Stimulated activated CD8-positive, alpha-beta memory T cell treated with anti-CD3 and anti-CD28 coated beads, Interleukin-12 subunit alpha, Interleukin-12 subunit beta, amount 100 ng/mL, for 1 hour (primary cell): ENCODE results near the gene NELL1.

Experiments used
- DNase-seq: peaks from one replicate; pipeline ENCODE4 v3.0.0-alpha.2; 2020; ENCODE audit warnings: low read depth

Gene NELL1

DNA sequence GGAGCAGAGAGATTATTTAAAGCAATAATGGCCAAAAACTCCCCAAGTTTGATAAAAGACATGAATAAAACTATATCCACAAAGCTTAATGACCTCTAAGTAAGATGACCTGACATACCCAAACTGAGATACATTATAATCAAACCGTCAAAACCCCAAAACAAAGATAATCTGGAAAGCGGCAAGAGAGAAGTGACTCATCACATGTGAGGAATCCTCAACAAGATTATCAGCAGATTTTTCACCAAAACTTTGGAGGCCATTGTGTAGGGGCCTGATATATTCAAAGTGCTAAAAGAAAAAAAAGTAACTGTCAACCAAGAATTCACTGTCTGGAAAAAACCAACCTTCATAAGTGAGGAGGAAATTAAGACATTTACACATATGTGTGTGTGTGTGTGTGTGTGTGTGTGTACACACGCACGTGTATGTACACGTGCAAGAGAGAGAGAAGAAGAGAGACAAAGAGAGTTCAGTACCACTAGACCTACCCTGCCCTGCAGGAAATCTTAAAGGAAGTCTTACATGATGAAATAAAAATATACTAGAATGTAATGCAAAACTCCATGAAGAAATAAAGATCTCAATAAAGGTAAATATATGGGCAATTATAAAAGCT, 752.4 kb downstream of the NELL1 start:
- DNase-seq: no peak

DNA sequence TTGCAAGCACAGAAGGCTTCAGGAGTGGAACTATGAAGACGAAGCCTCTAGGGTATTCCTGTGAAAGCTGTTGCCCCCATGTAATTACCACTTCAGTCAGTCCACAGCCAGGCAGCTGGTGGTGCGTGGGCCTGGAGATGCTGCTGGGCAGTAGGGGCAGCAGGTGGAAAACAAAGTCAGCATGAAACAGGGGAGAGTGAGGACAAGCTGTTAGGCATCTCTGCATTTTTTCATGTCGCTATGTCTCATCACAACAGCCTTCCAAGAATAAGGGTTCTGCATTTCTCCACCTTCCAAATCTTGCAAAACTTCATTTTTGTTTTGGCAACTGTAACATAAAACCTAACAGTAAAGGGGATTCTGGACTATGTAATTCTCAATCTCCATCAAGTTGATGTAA, 757.5 kb downstream of the NELL1 start:
- no peak for DNase-seq

DNA sequence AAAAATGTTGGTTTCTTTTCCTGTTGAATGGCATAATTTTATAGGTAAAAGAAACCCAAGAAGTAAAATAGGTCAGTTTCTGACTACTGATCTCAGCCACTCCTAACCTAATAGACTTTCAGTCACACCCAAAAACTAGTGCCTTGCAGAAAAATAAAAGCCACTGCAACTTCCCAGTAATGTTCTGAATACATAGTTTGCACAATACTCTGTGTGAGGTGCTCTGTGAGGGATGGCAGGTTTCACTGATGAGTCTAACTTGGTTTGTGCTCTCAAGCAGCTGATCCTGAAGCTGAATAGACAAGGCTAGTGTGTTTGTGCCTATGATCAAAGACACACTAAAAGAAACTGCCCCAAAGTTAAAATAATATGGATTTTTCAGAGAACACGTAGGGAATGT, 758.3 kb downstream of the NELL1 start:
- DNase-seq: no peak

DNA sequence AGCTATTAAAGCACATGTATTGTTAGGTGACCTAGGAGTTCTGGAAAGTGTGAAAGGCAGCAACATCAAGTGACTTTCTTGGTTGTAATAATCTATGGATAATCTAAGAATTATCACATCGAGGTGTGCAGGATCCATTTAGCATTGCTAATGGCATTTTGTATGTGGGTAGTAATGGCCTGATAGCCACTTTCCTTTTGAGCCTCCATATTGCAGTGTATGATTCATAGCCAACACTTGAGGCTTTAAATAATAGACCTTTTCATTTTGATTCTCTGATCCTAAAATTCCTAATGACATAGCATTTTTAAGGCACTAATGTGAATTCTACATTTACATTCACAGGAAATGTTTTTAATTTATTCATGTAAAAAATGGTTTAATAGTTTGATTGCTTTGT, 759.4 kb downstream of the NELL1 start:
- DNase-seq: no peak

DNA sequence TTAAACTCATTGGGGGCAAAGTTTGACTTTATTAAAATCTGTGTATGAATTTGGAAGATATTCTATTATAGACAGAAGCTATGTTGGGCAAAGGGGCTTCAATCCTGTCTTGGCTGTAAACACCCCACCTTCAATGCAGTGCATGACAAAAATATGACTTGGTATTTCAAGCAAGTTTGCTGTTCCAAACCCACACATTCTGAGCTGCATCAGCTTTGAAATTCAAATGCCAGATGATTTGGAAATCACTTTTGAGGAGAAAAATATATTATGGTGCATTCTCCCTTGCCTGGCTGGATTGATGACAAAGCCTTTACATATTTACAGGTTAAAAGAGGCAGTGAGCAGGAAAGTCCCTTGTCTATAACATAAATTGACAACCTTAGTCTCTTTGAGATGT, 760.0 kb downstream of the NELL1 start:
- DNase-seq: no peak

DNA sequence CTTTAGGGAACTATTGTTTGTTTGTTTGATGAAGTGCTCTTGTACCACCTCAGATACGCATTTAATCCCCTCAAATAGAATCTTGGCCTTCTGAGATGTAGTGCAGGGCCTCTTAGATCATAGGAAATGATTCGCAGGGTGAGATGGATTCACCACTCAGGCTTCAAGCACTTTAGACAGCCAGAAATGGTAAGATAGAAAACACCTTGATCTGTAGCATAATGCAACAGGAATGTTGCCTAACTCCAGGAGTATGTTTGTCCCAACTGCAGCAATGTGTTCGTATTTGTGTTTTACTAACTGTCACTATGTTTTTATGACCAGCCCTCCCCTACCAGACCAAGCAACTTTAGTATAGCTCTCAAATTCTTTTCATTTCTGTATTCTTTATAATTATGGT, 761.2 kb downstream of the NELL1 start:
- DNase-seq: no peak

DNA sequence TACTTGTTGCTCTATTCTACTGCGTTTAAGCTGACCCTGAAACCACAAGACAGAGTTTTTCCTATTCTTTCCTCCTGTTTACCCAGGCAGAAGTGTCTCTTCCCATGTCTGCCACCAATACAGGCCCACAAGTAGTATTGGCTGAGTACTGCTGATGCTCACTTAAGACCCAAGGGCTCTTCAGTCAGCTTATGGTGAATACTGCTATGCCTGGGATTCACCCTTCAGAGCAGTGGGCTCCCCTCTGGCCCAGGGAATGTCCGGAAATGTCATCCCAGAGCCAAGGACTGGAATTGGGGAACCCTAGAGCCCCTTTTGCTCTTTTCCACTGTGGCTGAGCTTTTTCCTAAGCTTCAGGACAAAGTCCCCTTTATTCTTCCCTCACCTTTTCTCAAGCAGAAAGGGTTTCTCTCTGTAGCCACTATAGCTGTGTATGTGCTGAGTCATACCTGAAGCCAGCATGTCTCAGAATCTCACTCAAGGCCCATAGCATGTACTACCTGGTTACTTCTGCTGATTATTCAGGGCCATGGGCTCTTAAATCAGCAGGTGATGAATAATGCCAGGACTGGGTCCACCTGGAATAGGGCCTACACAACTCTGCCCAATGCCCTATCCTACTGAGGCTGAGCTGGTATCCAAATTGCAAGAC, 777.7 kb downstream of the NELL1 start:
- no peak for DNase-seq

DNA sequence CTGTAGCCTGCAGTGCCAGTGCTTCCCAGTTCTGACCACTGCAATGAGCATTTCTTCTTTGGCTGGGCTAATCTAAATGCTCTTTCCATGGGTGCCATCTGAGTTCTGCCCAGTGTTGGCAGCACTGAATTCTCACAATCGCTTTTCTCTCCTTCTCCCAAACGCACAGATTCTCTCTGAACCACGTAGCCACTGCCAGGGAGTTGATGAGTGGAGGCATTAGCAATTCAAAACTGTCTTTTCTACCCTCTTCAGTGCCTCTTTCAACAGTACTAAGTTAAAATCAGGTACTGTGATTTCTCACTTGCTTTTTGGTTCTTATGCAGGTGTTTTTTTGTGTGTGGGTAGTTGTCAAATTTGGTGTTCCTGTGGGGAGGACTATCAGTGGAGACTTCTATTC, 778.5 kb downstream of the NELL1 start:
- no peak for DNase-seq

DNA sequence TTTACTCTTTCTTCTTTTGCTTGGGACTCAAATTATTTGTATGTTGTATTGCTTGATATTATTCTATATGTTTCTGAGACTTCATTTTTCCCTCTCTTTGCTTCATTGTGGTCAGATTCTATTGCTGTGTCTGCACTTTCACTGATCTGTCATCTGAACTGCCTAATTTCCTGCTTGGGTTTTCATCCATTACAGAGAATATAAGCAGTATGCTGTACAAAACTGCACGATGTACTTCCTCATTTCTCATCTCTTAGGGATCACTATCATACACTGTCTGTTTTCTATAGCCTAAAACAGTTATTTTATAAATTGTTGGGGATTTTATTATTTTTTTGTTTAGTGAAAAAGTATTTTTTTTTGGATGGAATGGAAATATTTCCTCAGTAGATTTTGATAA, 786.8 kb downstream of the NELL1 start:
- DNase-seq: no peak

DNA sequence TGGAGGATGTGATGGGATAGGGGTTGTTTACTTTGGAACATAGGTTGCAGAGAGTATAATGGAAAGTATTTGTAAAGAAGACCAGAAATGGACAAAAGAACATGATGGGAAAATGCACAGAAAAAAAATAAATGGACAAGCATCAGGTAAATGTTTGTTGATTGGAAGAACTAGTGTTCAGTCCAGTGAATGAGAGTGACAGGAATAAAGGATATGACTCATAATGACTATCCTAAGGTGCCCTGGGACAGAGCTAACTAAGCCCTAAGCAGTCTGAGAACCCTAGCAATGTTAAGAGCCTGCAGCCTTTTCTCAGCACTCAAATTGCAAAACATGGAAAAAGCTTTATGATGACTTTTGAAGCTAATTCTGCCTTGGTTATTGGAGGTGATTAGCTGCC, 790.7 kb downstream of the NELL1 start:
- no peak for DNase-seq

DNA sequence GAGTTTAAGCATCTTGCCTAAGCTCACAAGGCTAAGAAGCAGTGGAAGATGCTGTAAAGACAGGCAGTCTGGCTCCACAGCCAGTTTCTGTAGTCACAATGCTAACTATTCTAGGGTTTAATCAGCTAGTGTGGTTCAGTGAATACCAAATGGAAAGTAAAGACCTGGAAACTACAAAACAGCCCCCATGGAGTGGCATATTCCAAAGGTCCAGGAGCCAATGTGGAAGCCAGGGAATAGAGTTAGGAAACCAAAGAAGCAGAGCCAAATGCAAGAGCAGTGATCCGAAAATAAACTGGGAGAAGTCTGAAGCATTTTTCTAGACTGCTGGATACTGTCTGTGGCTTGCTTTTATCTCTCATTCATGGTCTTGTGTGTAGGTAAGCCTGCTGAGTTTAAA, 792.3 kb downstream of the NELL1 start:
- no peak for DNase-seq

DNA sequence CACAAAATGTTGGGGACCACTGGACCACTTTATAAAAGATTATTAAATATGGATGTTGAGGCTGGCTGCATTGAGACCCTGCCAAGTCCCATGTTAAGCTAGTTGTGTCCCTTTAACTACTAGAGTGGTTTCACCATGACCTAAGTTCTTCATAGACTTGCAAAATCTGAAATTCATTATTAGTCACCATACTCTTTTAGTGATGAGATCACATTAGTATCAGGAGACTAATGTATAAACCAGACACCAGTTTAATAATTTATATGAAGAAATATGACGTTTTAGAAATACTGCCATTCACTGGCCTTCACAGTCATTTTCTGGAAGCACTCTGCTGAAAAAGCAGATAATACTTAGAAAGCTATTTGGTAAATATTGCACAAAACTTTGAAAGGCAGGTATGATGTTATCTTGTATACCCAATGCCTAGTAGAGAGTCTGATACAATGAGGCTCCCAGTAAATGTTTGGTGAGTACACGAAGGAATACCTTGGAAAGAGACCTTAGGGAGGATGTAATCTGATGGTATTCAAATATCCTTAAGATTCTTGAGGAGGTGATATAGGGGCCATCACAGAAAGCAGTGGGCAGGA, 795.3 kb downstream of the NELL1 start:
- DNase-seq: no peak

DNA sequence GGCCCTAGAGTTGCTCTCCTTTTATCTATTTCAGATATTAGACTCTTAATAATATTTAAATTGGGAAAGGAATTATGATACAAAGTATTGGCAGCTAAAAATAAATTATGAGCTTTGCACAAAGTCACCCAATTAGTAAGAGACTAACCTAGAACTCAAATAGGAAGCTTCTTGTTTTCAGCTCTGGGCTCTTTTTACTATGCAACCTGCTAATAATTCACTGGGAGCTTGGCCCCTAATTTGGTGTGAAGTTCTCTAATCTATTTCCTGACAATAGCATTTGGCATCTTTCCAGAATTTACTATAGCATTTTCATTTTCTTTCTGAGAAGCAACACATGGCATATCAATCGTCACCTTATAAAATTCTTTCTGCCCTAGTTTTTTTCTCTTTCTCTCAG, 795.8 kb downstream of the NELL1 start:
- DNase-seq: no peak

DNA sequence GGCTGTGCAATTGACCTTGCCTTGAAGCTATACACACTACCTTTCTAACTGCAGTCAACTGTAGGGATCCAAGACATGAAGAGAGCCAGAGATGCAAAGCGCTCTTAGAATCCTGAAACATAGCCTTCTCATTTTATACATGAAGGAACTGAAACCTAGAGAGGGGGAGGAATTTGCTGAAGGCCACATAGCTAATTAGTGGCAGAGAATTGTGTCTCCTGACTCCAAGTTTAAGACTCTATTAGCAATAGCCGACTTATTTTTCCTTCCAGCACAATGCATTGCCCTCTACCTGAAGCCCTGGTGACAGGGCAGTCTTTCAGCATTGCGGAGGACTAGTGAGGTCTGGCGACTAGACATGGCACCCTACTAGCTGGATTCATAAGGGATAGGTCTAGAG, 796.5 kb downstream of the NELL1 start:
- no peak for DNase-seq

DNA sequence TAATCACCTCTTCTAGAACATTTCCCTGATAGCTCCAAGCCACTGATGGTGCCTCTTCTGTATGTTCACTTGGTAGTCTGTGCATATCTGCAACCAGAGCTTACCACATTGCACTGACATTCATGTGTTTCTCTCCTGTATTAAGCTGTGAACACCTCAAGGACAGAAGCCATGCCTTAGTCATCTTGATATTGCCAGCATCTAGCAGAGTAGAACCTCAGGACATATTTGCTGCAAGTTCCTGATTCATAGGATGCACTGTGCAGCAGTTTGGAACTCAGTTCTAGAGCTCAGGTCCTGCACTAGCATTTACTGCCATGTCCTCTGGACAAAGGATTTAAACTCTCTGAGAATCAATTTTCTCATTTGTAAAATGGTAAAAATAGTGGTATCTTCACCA, 801.1 kb downstream of the NELL1 start:
- DNase-seq: no peak

DNA sequence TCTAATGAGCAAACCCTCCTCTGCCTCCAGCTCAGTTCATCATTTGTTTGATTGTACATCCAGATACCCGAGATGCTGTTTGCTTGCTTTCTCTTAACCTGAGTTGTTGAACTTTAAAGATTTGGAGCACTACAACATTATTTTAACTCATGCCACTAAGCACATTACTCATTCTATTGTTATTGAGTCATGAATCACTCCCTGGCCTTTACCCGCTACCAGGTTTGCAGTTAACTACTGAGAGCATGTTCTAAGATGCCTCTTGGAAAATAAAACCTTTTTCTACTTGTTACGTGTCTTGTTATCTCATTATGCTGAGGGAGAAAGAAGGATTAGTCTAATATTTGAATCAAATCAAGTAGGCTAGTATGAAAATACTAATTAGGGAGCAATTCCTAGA, 802.9 kb downstream of the NELL1 start:
- DNase-seq: no peak

DNA sequence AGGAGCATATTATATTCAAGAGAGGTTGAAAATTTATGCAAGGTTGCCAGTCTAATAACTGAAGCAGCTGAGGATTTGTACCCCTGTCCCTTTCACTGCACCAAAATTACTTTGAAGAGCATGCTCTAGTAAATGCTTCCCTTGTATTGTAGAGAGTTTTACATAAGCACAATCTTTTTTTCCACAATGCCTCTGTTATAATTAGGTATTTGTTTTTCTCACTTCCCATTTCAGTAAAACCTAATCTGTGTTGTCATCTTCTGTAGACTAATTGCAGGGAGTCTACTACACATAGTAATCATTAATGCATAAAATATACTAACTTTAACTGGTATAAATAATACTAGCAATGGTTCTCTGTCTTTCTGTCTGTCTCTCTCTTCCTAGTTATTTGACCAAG, 805.1 kb downstream of the NELL1 start:
- no peak for DNase-seq

DNA sequence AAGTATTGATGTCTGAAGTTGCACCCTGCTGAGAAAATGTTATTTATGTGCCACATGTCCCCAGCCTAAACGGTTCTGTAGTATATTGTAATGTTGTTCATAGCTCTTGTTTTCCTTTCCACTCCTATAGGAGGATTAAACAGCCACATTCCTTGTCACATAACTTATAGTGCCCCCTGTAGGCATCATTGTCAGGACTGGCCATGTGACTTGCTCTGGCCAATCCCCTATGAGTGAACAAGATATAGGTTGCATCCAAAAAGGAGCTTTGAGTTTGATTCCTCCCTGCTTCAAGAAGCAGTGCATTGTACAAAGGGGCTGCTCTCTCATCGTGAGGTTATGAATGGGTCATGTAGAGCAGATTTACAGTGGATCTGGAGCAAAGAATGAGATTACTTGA, 805.9 kb downstream of the NELL1 start:
- DNase-seq: no peak

DNA sequence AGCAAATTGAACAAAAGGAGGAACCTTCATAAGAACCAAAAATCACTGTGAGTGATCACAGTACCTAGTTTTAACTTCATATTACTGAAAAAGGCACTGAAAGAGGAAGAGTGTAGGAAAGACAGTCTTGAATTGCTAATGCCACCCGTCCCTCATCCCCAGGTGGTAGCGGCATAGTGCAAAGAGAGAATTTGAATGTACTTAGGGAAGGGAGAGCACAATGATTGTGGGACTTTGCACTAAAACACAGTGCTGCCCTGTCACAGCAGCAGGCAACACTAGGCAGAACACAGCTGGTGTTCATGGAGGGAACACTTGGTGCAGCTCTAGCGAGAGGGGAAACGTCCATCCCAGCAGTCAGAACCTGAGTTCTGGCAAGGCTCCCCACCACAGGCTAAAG, 807.2 kb downstream of the NELL1 start:
- no peak for DNase-seq

DNA sequence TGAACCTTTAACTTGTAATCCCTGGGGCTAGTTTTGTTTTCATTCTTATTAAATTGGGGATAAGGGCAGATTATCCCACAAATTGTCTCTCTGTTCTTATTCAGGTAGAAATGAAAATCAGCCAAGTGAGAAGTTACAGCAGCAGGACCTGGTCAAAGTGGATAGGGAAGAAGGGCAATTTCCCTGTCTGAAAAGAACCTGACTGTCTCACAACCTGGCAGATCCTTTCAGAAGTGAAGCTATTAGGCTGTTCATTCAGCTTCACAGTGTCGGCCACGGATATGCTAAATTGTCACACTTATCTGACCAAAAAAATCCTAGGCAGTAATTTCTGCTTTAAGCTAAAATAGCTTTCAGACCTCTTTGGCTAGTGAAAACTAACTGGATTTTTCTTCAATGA, 810.9 kb downstream of the NELL1 start:
- no peak for DNase-seq

DNA sequence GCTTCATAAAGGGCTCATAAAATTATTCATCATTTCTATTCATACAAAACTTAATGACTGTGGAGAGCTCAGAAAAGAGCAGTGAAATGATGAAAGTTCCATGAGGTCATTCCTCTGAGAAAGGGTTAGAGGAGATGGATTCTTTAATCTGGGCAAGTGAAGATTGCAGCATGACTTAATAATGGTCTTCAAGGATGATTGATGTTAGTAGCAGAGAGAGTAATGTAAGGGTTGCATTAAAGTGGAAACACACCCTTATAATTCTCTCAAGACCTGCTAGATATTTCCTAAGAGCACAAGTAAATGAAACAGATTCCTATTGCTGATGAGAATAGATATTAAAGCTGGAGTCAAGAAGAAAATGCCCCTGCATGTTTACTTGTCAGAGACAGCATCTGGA, 811.9 kb downstream of the NELL1 start:
- no peak for DNase-seq

DNA sequence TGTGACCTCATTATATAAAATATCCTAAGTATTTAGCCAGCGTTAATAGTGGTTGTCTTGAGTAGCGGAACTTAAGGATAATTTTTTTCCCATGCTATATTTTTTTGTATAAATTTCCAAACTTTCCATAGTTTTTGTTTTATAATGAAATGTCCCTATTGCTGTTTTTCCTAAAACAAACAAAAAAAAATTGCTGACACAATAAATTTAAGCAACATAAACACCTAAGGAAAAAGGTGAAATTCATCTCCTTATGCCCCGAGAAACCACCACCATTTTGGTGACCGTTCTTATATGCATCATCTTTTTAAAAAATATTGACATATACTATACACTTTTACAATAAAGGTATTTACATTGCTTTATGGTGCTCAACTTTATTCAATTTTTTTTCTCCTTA, 814.7 kb downstream of the NELL1 start:
- no peak for DNase-seq

DNA sequence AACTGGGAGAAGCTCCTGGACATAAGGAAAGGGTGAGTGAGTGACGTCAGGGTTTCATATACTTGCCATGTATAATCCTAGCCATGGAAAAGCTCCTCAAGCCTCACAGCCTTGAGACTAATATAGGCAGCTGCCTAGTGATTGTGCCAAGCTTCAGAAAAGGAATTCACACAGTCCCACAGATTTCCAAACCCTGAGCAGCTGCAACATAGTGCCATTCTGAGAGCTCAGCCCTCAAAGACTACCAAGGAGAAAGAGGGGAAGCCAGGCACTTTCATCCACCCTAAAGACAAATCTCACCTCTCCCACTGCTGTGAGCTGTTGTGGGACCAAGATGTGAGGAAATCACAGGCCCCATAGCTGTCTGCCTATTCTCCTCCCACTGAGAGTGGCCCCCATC, 815.6 kb downstream of the NELL1 start:
- DNase-seq: no peak

DNA sequence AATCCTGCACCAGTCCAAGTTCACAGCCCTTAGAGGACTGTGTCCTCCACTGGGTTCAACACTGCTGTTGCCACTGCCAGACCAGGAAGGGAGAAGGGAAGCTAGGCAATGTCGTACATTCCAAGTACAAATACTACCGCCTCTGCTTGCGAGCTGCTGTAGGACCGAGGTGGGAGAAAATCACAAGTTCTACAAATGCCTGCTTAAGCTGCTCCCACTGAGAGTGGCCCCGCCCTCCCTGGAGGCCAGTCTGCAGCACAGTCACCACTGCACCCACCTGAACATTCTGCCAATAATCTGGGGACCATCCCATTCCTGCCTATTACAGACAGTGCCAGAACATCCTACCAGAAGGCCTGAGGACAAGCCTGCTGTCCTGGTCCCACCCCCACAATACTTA, 816.0 kb downstream of the NELL1 start:
- DNase-seq: no peak
